Thyroid gland (tissue), 4 donors: ENCODE results near the gene NSDHL.

Experiments used
- CTCF ChIP-seq, 6 experiments: fragments of 200-600 bp in 3 of 6; fragments of 450-650 bp in 3 of 6; sonication (generic) in 3 of 6; IDR thresholded peaks; one replicate each; pipeline ENCODE4 v1.5.1; 2016 to 2019; ENCODE audit warnings: antibody characterized with exemption in 6 of 6, mild to moderate bottlenecking in 2 of 6, inconsistent platforms in 1 of 6, moderate library complexity in 1 of 6
- POLR2A ChIP-seq, 2 donors: fragments of 450-650 bp; IDR thresholded peaks; one replicate each; pipeline ENCODE4 v1.6.1; 2017; ENCODE audit warnings: antibody characterized with exemption in 2 of 2, mild to moderate bottlenecking in 2 of 2, moderate library complexity in 1 of 2

- TF ChIP-seq CTCF (IDR thresholded peaks at IDR 0.05) (no peak), POLR2A (IDR thresholded peaks at IDR 0.05) (no peak)
Measured at GRCh38 chrX:152900937-152901445, 70.1 kb downstream of the NSDHL start.
